Omental fat pad (tissue), 4 donors: Measurements from ENCODE around the gene LYPD6B. TPM values are rescaled to one million over a fixed set of nuclear protein-coding genes. Genes with fewer than 3 reads are reported as not detected.

Experiments
- ATAC-seq: fragments of 150-250 bp; one replicate; pipeline ENCODE4 v1.9.1; 2016; ENCODE audit warnings: mild to moderate bottlenecking, moderate library complexity; ENCODE audit not compliant: low FRiP score
- DNase-seq: peaks from one replicate; pipeline ENCODE4 v3.0.0-alpha.2; 2019; ENCODE audit warnings: low spot score
- CTCF ChIP-seq, 3 donors: fragments of 450-650 bp; IDR thresholded peaks; one replicate each; pipeline ENCODE4 v1.5.1; 2016 to 2017; ENCODE audit warnings: antibody characterized with exemption in 3 of 3, mild to moderate bottlenecking in 3 of 3, moderate library complexity in 2 of 3
- total RNA-seq, 4 donors: library from RNA; depleted of rRNA; stranded (reverse); fragments of >200 nt; gene quantifications; one replicate each; pipeline ENCODE4 v1.1.0, GENCODE V29; 2016

LYPD6B gene
- total RNA-seq, 4 donors from 2014 or later, result 0.50 to 0.65 TPM; not detected in 2

- ATAC-seq (no peak), DNase-seq (no peak)
- TF ChIP-seq CTCF (IDR thresholded peaks at IDR 0.05), result no peak
Measured at GRCh38 chr2:149009576-149010461, 28.7 kb upstream of the LYPD6B start.

GRCh38 chr2:149012545-149012944 lies 26.0 kb upstream of the LYPD6B start:
- no peak for ATAC-seq

GRCh38 chr2:149015501-149015900 lies 23.0 kb upstream of the LYPD6B start:
- ATAC-seq (no peak), DNase-seq (no peak)
- TF ChIP-seq CTCF (IDR thresholded peaks at IDR 0.05), result no peak

More at GRCh38 chr2:149012545-149012944, 26.0 kb upstream of the LYPD6B start:
- DNase-seq, result no peak
- no peak for TF ChIP-seq CTCF (IDR thresholded peaks at IDR 0.05)

GRCh38 chr2:149015926-149016563 lies 22.5 kb upstream of the LYPD6B start:
- DNase-seq (no peak), ATAC-seq (peak; percentile 6)
- no peak for TF ChIP-seq CTCF (IDR thresholded peaks at IDR 0.05)

GRCh38 chr2:149017116-149017985 lies 21.1 kb upstream of the LYPD6B start:
- peak in 2 of 3 donors; percentile 44 to 46 for TF ChIP-seq CTCF (IDR thresholded peaks at IDR 0.05)
- DNase-seq, result peak; percentile 74
- ATAC-seq, result peak; percentile 65

- no peak for TF ChIP-seq CTCF (IDR thresholded peaks at IDR 0.05)
- no peak for DNase-seq
- no peak for ATAC-seq
Measured at GRCh38 chr2:149018981-149019380, 19.5 kb upstream of the LYPD6B start.
